Uterus (tissue), 2 donors: ENCODE measurements around the gene TNIP1.

ENCODE experiments used
- POLR2A ChIP-seq, 2 donors: fragments of 450-650 bp; IDR thresholded peaks; one replicate each; pipeline ENCODE4 v1.6.1; 2016; ENCODE audit warnings: antibody characterized with exemption in 2 of 2, mild to moderate bottlenecking in 1 of 2, moderate library complexity in 1 of 2
- TF ChIP-seq, protein P1 (sequence below), 4 experiments: fragments of 200-600 bp in 2 of 4; fragments of 450-650 bp in 2 of 4; sonication (generic) in 2 of 4; IDR thresholded peaks; one replicate each; pipeline ENCODE4 v1.5.1; 2016 to 2019; ENCODE audit warnings: antibody characterized with exemption in 4 of 4, mild to moderate bottlenecking in 2 of 4, moderate library complexity in 1 of 4

DNA sequence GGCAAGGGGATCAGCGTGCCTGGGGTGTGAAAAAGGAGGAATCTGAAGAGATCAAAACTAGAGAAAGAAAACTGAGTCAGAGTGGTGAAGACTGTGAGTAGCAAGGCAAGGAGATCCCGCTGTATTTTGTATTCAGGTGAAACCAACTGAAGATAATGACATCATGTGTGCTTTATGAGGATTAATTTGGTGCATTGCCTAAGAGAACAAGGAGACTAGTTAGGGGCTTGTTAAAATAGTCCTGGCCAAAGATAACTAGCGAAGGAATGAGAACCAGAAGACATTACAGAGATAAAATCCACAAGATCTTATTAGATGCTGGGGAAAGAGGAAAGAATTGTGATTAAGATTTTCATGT, 77.4 kb downstream of the TNIP1 start:
- TF ChIP-seq, protein P1, sequence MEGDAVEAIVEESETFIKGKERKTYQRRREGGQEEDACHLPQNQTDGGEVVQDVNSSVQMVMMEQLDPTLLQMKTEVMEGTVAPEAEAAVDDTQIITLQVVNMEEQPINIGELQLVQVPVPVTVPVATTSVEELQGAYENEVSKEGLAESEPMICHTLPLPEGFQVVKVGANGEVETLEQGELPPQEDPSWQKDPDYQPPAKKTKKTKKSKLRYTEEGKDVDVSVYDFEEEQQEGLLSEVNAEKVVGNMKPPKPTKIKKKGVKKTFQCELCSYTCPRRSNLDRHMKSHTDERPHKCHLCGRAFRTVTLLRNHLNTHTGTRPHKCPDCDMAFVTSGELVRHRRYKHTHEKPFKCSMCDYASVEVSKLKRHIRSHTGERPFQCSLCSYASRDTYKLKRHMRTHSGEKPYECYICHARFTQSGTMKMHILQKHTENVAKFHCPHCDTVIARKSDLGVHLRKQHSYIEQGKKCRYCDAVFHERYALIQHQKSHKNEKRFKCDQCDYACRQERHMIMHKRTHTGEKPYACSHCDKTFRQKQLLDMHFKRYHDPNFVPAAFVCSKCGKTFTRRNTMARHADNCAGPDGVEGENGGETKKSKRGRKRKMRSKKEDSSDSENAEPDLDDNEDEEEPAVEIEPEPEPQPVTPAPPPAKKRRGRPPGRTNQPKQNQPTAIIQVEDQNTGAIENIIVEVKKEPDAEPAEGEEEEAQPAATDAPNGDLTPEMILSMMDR (IDR thresholded peaks at IDR 0.05) = no peak
- TF ChIP-seq POLR2A (IDR thresholded peaks at IDR 0.05) = no peak
